Measurements from ENCODE around the gene SHLD1. TPM values are rescaled to one million over a fixed set of nuclear protein-coding genes. Genes with fewer than 3 reads are reported as not detected.
"Not testable (repeated sequence)": the region's sequence is repeated elsewhere in the genome, so short reads cannot be mapped to it uniquely, and the experiment has no call there.

Gene SHLD1, protein sequence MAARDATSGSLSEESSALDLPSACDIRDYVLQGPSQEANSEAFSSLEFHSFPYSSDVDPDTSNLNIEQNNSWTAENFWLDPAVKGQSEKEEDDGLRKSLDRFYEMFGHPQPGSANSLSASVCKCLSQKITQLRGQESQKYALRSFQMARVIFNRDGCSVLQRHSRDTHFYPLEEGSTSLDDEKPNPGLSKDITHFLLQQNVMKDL
- total RNA-seq (1 to 10 TPM; 6.2 to 9.0 TPM), polyA plus RNA-seq (ENCODE audit: insufficient read length in 2 of 2) (1 to 10 TPM; 8.2 to 9.0 TPM)
- long read RNA-seq, donor 1, transcript SHLD1-201 (3 exons, 1,154 nt): major isoform, 6 of 8 reads
- long read RNA-seq, donor 1, partial matches to known transcripts: 0 of 8 reads
- long read RNA-seq, donor 1, other reads (novel, unspliced or antisense): 0 of 8 reads
- long read RNA-seq, donor 2, transcript SHLD1-201 (3 exons, 1,154 nt): major isoform, 6 of 7 reads
- long read RNA-seq, donor 2, partial matches to known transcripts: 0 of 7 reads
- long read RNA-seq, donor 2, other reads (novel, unspliced or antisense): 0 of 7 reads
- long read RNA-seq, donor 3, partial matches to known transcripts: 0 of 2 reads
- long read RNA-seq, donor 3, other reads (novel, unspliced or antisense): 0 of 2 reads
- long read RNA-seq, donor 4, partial matches to known transcripts: 0 of 4 reads
- long read RNA-seq, donor 4, other reads (novel, unspliced or antisense): 0 of 4 reads

GRCh38 chr20:5749952-5750779 lies at the start of gene SHLD1:
TSS of gene SHLD1 (plus strand) at chr20:5750401. CDS start at chr20:5772866, 22,465 bp downstream.
- no peaks in the 10 kb centered on the region for H3K36me3 ChIP-seq (ENCODE audit: control insufficient read depth, insufficient read depth, low read length)
- peak within 1 kb of the TSS; percentile 52 for H3K4me3 ChIP-seq (ENCODE audit: low read depth, low read length)
- H3K9me3 ChIP-seq (ENCODE audit: control insufficient read depth, insufficient read depth, low read length): no peaks in the 10 kb centered on the region
- WGBS (ENCODE audit: insufficient coverage): 43% methylated on average over 9 of the region's 27 CpGs
- peak; percentile 65 to 98 (median 86) for DNase-seq (ENCODE audit: low read depth in 4 of 6, low spot score in 6 of 6)
- peaks cover 10% of the 10 kb centered on the region for H3K4me1 ChIP-seq (ENCODE audit: control insufficient read depth, insufficient read depth, low read length)
- peak within 1 kb of the TSS; percentile 79 for H3K27ac ChIP-seq (ENCODE audit: low read depth, low read length)
- no peaks in the 10 kb centered on the region for H3K27me3 ChIP-seq (ENCODE audit: control insufficient read depth, insufficient read depth, low read length)

- not testable (repeated sequence) for H3K9me3 ChIP-seq (ENCODE audit: control insufficient read depth, insufficient read depth, low read length); DNase-seq (ENCODE audit: low read depth in 4 of 6, low spot score in 6 of 6)
- WGBS (ENCODE audit: insufficient coverage): no CpG with 5 or more reads among the region's 5 CpGs
Measured at GRCh38 chr20:5702339-5702738, 47.9 kb upstream of the SHLD1 start.

DNA sequence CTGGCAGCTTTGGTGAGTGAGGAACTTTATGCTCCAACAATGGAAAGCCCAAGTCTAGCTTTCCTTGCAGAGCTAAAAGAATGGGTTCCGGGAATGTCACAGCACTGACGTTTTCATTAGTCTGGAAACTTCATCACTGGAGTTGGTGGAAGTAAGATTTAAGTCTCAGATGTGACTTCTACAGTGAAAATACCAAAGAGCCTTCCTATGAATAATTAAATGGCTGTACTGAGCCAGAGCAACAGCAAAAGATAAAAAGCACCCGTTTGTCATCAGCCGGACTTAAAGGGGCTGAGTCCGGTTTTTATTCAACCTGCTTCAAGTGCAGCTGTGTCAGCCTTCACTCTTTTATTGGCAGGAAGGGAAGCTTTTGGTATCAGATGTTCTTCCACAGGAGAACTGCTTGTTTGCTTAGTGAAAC lies 46.5 kb upstream of the SHLD1 start:
- no peaks in the 10 kb centered on the region for H3K4me1 ChIP-seq (ENCODE audit: control insufficient read depth, insufficient read depth, low read length)
- peak in 2 of 6 donors; percentile 37 to 39 for DNase-seq (ENCODE audit: low read depth in 4 of 6, low spot score in 6 of 6)
- H3K27me3 ChIP-seq (ENCODE audit: control insufficient read depth, insufficient read depth, low read length): no peaks in the 10 kb centered on the region
- 4% methylated on average over 3 of the region's 5 CpGs for WGBS (ENCODE audit: insufficient coverage)
- H3K36me3 ChIP-seq (ENCODE audit: control insufficient read depth, insufficient read depth, low read length): no peaks in the 10 kb centered on the region
- no peaks in the 10 kb centered on the region for H3K9me3 ChIP-seq (ENCODE audit: control insufficient read depth, insufficient read depth, low read length)
- no peak overlapping the region for H3K27ac ChIP-seq (ENCODE audit: low read depth, low read length)
- H3K4me3 ChIP-seq (ENCODE audit: low read depth, low read length): no peak overlapping the region

More at GRCh38 chr20:5702339-5702738, 47.9 kb upstream of the SHLD1 start:
- not testable (repeated sequence) for H3K4me1 ChIP-seq (ENCODE audit: control insufficient read depth, insufficient read depth, low read length); H3K36me3 ChIP-seq (ENCODE audit: control insufficient read depth, insufficient read depth, low read length); H3K27me3 ChIP-seq (ENCODE audit: control insufficient read depth, insufficient read depth, low read length); H3K27ac ChIP-seq (ENCODE audit: low read depth, low read length); H3K4me3 ChIP-seq (ENCODE audit: low read depth, low read length)

DNA sequence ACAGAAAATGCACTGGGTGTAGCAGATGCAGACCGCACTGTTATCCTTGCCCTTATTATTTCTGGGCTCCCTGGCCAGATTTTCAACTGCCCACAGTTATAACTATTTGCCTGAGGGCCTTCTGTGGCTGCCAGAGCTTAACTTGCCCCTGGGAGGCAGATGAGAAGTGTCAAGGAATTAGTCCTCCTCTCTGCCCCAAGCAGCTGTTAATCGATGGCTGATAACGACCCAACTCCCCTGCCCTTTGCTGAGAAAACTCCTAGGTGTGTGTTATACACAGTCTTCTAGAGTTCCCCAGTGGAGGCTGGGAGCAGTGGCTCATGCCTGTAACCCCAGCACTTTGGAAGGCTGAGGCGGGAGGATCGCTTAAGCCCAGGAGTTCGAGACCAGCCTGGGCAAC lies 44.4 kb upstream of the SHLD1 start:
- no peaks in the 10 kb centered on the region for H3K9me3 ChIP-seq (ENCODE audit: control insufficient read depth, insufficient read depth, low read length)
- no peaks in the 10 kb centered on the region for H3K4me1 ChIP-seq (ENCODE audit: control insufficient read depth, insufficient read depth, low read length)
- H3K27ac ChIP-seq (ENCODE audit: low read depth, low read length): no peak overlapping the region
- no peak overlapping the region for H3K4me3 ChIP-seq (ENCODE audit: low read depth, low read length)
- 96% methylated on average over 3 of the region's 6 CpGs for WGBS (ENCODE audit: insufficient coverage)
- H3K36me3 ChIP-seq (ENCODE audit: control insufficient read depth, insufficient read depth, low read length): no peaks in the 10 kb centered on the region
- peak in 1 of 6 donors; percentile 4 for DNase-seq (ENCODE audit: low read depth in 4 of 6, low spot score in 6 of 6)
- no peaks in the 10 kb centered on the region for H3K27me3 ChIP-seq (ENCODE audit: control insufficient read depth, insufficient read depth, low read length)

DNA sequence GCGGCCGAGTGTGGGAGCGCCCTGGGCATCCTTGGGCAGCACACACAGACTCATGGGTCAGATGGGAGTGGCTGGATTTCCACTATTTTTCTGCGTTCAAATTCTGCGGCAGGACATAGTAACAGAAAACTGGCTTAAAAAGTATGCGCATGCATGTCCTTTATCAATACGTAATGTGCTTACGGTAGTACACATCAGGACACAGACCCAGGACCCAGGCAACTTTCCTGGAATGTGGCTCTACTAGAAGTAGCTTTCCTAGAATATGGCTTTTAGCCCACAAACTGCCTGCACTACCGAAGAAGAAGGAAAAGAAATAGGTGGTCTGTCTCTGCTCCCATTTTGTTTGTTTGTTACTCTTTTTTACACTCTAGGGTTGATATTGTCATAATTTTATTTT lies 43.4 kb upstream of the SHLD1 start:
- H3K36me3 ChIP-seq (ENCODE audit: control insufficient read depth, insufficient read depth, low read length): no peaks in the 10 kb centered on the region

GRCh38 chr20:5710551-5710950 lies 39.6 kb upstream of the SHLD1 start:
- Histone ChIP-seq H3K36me3 (ENCODE audit: control insufficient read depth, insufficient read depth, low read length) (no peaks in the 10 kb centered on the region), H3K27ac (ENCODE audit: low read depth, low read length) (no peak overlapping the region), H3K27me3 (ENCODE audit: control insufficient read depth, insufficient read depth, low read length) (no peaks in the 10 kb centered on the region), H3K9me3 (ENCODE audit: control insufficient read depth, insufficient read depth, low read length) (no peaks in the 10 kb centered on the region), H3K4me1 (ENCODE audit: control insufficient read depth, insufficient read depth, low read length) (no peaks in the 10 kb centered on the region), H3K4me3 (ENCODE audit: low read depth, low read length) (no peak overlapping the region)
- DNase-seq (ENCODE audit: low read depth in 4 of 6, low spot score in 6 of 6): no peak
- 45% methylated on average over 3 of the region's 3 CpGs for WGBS (ENCODE audit: insufficient coverage)

More for the DNA sequence above, 43.4 kb upstream of the SHLD1 start:
- no peak overlapping the region for H3K4me3 ChIP-seq (ENCODE audit: low read depth, low read length)
- H3K4me1 ChIP-seq (ENCODE audit: control insufficient read depth, insufficient read depth, low read length): no peaks in the 10 kb centered on the region
- H3K27ac ChIP-seq (ENCODE audit: low read depth, low read length): no peak overlapping the region
- no peaks in the 10 kb centered on the region for H3K27me3 ChIP-seq (ENCODE audit: control insufficient read depth, insufficient read depth, low read length)
- no peaks in the 10 kb centered on the region for H3K9me3 ChIP-seq (ENCODE audit: control insufficient read depth, insufficient read depth, low read length)
- WGBS (ENCODE audit: insufficient coverage): 93% methylated on average over 8 of the region's 9 CpGs
- DNase-seq (ENCODE audit: low read depth in 4 of 6, low spot score in 6 of 6): no peak

GRCh38 chr20:5714261-5715041 lies 35.8 kb upstream of the SHLD1 start:
- peak in 2 of 6 donors; percentile 21 to 30 for DNase-seq (ENCODE audit: low read depth in 4 of 6, low spot score in 6 of 6)
- 100% methylated on average over 1 of the region's 4 CpGs for WGBS (ENCODE audit: insufficient coverage)

GRCh38 chr20:5715071-5715841 lies 34.9 kb upstream of the SHLD1 start:
- Histone ChIP-seq H3K9me3 (ENCODE audit: control insufficient read depth, insufficient read depth, low read length) (no peaks in the 10 kb centered on the region), H3K27me3 (ENCODE audit: control insufficient read depth, insufficient read depth, low read length) (no peaks in the 10 kb centered on the region), H3K36me3 (ENCODE audit: control insufficient read depth, insufficient read depth, low read length) (no peaks in the 10 kb centered on the region), H3K4me1 (ENCODE audit: control insufficient read depth, insufficient read depth, low read length) (no peaks in the 10 kb centered on the region), H3K4me3 (ENCODE audit: low read depth, low read length) (no peak overlapping the region), H3K27ac (ENCODE audit: low read depth, low read length) (no peak overlapping the region)
- no peak for DNase-seq (ENCODE audit: low read depth in 4 of 6, low spot score in 6 of 6)
- WGBS (ENCODE audit: insufficient coverage): 87% methylated on average over 5 of the region's 5 CpGs

More at GRCh38 chr20:5714261-5715041, 35.8 kb upstream of the SHLD1 start:
- no peaks in the 10 kb centered on the region for H3K9me3 ChIP-seq (ENCODE audit: control insufficient read depth, insufficient read depth, low read length)
- no peaks in the 10 kb centered on the region for H3K36me3 ChIP-seq (ENCODE audit: control insufficient read depth, insufficient read depth, low read length)
- H3K27me3 ChIP-seq (ENCODE audit: control insufficient read depth, insufficient read depth, low read length): no peaks in the 10 kb centered on the region
- H3K27ac ChIP-seq (ENCODE audit: low read depth, low read length): no peak overlapping the region
- no peak overlapping the region for H3K4me3 ChIP-seq (ENCODE audit: low read depth, low read length)
- no peaks in the 10 kb centered on the region for H3K4me1 ChIP-seq (ENCODE audit: control insufficient read depth, insufficient read depth, low read length)
